ENCODE results near the gene ARL5C.

DNA sequence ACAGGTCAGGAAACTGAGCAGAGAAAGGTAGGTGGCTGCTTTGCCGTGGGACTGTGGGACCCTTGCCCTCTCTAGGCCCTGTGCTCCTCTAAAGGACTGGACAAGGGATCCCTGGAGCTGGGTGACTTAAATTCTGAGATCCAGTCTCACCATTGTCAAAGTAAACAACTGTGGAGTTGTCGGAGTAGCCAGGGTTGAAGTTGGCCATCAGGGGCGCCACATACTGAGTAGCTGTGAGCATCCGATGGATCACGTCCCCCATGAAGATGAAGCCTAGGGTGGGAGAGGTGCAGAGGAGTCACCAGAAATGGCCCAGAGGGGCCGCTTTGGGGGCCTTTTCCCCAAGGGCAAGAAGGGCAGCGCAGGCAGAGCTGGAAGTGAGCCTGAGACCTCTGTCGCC lies 58.0 kb downstream of the ARL5C start:
- TF ChIP-seq, protein P1, sequence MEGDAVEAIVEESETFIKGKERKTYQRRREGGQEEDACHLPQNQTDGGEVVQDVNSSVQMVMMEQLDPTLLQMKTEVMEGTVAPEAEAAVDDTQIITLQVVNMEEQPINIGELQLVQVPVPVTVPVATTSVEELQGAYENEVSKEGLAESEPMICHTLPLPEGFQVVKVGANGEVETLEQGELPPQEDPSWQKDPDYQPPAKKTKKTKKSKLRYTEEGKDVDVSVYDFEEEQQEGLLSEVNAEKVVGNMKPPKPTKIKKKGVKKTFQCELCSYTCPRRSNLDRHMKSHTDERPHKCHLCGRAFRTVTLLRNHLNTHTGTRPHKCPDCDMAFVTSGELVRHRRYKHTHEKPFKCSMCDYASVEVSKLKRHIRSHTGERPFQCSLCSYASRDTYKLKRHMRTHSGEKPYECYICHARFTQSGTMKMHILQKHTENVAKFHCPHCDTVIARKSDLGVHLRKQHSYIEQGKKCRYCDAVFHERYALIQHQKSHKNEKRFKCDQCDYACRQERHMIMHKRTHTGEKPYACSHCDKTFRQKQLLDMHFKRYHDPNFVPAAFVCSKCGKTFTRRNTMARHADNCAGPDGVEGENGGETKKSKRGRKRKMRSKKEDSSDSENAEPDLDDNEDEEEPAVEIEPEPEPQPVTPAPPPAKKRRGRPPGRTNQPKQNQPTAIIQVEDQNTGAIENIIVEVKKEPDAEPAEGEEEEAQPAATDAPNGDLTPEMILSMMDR (IDR thresholded peaks at IDR 0.05), result no peak
- no peak for TF ChIP-seq EZH2 (IDR thresholded peaks at IDR 0.05; ENCODE audit: borderline replicate concordance, insufficient read depth, low read depth, low read length, poor library complexity, severe bottlenecking)

Data from B cell (primary cell).